LoVo (cell line): ENCODE data around the gene KCNT1.

ENCODE experiments used
- DNase-seq: peaks from one replicate; pipeline ENCODE4 v3.0.0-alpha.2; 2016; ENCODE audit warnings: low spot score

The KCNT1 gene

DNA sequence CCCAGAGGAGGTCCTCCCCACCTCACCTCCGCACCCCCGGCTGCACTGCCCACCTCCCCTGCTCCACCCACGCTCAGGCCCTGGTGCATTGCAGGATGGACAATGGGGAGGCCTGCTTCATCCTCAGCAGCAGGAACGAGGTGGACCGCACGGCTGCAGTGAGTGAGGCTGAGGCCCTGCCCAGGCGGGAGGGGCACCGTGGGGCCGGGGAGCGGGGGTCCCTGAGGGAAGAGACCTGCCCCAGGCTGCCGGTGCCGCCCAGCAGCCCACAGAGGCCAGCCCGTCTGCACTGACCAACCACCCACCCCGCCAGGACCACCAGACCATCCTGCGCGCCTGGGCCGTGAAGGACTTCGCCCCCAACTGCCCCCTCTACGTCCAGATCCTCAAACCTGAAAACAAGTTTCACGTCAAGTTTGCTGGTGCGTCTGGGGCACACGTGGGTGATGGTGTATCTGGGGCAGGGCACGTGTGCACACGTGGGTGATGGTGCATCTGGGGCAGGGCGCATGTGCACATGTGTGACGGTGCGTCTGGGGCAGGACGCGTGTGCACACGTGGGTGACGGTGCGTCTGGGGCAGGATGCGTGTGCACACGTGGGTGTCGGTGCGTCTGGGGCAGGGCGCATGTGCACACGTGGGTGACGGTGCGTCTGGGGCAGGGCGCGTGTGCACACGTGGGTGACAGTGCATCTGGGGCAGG is 66.7 kb downstream of the KCNT1 start:
- no peak for DNase-seq

DNA sequence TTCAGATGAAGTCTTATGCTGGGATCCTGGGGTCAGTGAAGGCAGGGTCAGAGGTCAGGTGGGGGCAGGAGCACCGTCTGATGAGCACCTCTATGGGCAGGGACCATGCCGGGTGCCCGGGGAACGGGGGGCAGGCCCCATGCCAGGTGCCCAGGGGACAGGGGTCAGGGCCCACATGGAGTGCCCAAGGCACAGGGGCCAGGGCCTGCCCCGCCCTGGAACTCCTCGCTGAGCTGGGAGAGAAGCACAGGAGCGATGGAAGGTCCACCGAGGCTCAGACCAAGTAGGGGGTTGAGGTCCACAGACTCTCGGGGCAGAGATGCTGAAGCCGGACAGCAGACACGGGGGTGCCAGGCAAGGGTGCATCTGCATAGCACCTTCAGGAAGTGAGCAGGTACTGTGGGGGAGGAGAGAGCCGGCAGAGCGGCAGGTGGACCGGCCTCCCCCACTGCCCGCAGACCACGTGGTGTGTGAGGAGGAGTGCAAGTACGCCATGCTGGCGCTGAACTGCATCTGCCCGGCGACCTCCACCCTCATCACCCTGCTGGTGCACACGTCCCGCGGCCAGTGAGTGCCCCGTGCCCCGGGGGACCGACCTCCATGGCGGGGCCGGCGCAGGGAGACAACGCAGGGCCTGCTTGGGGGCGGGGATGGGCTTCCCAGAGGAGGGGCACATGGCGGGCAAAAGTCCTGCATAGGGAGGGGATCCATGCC is 67.7 kb downstream of the KCNT1 start:
- DNase-seq = no peak

DNA sequence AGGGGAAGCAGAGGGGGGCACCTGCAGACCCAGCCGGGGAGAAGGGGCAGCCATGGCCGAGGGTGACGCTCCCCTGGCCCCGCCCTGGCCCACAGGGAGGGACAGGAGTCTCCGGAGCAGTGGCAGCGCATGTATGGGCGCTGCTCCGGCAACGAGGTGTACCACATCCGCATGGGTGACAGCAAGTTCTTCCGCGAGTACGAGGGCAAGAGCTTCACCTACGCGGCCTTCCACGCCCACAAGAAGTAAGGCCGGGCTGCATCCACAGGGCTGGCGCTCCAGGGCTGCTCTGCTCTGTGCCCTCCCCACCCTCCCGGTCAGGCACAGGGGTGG is 68.2 kb downstream of the KCNT1 start:
- no peak for DNase-seq

DNA sequence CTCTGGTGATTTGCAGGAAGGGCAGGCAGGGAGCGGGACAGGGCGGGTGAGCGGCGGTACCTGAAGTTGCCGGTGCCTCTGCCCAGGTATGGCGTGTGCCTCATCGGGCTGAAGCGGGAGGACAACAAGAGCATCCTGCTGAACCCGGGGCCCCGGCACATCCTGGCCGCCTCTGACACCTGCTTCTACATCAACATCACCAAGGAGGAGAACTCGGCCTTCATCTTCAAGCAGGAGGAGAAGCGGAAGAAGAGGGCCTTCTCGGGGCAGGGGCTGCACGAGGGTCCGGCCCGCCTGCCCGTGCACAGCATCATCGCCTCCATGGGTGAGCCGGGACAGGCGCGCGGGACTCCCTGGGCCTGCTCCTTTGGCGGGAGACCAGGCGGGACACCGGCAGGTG is 68.8 kb downstream of the KCNT1 start:
- DNase-seq = no peak

DNA sequence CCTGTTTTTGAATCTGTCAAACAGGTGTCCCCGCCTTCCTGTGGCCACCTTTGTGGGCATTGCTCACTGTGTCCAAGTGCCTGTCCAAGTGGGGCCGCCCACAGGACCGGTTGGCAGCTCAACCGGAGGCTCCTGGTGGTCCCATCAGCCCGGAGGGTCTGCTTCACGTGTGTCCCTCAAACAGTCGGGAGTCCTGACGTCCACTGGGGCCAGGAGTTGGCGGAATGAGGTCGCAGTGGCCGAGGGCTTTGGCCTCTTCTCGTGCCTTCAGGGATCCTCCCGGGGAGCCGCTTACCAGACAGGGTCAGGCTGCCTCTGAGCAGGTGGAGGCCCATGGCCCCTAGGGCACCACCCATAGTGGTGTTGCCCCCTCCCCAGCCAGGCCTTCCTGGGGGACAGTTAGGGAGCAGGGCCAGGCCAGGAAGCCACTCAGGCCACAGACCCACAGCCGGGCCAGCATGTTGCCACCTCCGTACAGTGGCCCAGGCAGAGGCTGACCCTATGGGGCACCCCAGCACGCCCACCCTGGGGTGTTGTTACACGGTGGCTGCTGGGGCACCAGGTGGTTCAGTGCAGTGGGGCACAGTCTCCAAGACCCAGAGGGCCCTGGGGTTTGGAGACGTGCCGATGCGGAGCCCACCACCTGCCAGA is 69.5 kb downstream of the KCNT1 start:
- no peak for DNase-seq

DNA sequence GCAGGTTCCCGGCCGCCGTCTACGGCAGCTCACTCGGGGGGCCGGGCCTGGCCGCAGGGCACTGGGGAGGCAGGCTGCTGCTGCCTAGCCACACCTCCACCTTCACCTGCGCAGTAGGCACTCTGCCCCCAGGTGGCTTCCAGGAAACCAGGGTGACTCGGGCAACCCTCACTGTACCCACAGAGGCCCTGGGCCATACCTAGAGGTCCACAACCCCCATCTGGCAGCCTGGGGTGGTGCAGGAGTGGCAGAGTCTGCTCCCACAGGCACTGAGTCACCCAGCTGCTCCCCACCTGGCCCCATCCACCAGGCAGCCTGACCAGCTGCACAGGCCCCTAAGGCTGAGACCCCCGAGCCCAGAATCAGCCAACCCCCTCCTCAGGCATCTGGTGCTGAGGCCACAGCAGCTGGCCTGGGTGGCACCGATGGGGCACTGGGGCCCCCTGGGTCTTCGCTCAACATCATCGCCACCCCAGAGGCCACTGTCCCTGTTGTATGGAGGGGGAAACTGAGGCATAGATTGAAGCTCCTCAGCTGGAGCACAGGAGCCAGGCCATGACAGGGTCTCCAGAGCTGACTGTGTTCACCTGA is 70.2 kb downstream of the KCNT1 start:
- DNase-seq = no peak

DNA sequence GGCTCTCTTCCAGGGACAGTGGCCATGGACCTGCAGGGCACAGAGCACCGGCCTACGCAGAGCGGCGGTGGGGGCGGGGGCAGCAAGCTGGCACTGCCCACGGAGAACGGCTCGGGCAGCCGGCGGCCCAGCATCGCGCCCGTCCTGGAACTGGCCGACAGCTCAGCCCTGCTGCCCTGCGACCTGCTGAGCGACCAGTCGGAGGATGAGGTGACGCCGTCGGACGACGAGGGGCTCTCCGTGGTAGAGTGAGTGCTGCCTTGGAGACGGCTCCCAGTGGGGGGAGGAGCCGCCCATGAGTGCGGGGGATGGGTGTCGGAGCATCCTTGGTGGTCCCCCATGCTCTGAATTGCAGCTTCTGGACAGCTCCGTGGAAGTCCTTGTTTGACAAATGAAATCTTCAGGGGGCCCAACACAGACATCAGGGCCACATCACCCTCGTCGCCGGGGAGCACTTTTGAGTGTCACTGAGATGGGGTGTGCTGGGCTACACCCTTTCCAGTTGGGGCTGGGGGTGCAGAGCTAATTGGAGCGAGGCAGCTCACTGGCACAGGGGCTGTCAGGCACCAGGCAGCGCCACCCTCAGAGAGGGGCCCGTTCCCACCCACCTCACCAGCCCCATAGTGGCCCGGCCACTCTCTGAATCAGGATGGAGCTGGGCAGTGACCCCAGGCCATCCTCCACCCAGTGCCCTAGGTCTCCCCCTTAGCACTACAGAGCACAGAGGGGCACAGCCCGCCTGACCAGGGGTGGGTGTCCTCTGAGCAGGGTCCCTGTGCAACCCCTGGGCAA is 70.9 kb downstream of the KCNT1 start:
- DNase-seq = no peak

DNA sequence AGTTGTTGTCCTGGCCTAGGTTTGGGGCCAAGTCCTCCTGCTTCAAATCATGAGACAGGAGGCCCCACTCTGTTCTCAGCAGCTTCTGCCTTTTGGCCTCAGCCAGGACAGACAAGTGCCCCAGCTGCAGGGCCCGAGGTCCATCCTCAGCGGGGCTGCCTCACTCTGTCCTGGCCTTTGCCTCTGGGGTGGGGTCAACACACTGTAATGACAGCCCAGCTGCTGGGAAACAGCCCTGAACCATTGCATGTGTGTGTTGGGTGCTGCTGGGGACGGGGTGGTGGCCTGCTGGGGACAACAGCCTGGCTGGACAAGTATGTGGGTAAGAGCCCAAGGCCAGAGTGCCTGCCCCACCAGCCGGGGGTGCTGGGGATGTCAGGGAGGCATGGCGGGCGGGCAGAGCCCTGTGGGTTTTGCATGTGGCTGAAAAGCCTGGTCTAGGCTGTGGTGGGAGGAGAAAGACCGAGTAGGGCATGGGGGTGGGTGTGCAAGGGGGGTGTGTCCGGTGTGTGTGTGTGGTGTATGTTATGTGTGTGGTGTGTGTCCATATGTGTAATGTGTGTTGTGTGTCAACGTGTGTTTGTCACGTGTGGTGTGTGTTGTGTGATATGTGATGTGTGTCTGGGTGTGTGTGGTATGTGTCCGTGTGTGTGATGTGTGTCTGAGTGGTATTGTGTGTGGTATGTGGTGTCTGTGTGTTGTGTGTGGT is 71.7 kb downstream of the KCNT1 start:
- no peak for DNase-seq

DNA sequence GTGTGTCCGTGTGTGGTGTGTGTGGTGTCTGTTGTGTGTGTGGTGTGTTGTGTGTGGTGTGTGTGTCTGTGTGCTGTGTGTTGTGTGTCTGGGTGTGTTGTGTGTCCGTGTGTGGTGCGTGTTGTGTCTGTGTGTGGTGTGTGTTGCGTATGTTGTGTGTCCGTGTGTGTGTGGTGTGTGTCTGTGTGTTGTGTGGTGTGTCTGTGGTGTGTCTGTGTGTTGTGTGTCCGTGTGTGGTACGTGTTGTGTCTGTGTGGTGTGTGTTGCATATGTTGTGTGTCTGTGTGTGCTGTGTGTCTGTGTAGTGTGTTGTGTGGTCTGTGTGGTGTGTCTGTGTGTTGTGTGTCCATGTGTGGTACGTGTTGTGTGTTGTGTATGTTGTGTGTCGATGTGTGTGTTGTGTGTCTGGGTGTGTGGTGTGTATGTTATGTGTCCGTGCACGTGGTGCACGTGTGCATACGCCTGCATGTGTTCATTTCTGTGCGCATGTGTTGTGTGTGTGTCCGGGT is 72.3 kb downstream of the KCNT1 start:
- no peak for DNase-seq

DNA sequence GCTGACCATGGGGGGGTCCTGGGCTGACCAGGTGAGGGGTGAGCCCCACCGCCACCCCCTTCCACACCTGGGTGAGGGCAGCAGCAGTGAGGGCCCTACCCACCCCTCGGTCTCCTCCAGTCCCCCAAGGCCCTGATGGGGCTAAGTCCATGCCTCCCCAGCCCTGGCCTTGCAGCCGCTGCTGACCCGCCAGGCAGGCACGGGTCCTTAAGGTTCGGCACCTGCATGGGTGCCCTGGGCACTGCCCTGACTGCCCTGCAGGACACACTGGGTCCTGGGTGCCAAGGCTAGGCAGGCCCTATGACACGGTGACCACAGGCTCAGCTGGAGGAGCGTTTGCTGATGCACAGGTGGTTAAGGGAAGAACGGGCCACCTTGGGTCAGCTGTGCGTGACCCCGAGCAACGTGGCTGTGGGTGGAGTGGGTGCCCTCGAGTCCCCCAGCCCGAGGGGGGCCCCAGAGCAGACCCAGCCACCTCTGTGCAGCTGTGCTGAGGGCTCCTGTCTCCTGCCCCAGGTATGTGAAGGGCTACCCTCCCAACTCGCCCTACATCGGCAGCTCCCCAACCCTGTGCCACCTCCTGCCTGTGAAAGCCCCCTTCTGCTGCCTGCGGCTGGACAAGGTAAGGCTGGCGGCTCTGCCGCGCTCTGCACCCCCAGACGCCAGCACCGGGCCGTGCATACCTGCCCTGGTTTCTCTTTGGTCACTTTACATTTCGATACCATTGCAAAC is 73.0 kb downstream of the KCNT1 start:
- no peak for DNase-seq

DNA sequence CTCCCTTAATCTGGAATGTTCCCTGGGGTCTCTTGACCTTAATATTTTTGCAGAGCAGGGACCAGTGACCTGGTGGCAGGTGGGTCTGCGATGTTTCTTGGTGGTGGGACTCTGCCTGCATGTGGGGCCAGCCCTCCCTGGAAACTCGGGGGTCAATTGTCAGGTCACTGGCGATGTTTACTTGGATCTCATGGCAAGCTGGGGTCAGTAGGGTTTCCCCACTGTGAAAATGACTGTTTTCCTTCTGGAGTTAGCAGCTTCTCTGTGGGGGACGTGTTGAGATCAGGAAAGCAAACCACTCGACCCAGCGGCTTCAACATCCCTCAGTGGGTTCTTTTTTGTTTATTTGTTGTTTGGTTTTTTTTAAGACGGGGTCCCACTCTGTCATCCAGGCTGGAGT is 73.9 kb downstream of the KCNT1 start:
- DNase-seq = no peak

DNA sequence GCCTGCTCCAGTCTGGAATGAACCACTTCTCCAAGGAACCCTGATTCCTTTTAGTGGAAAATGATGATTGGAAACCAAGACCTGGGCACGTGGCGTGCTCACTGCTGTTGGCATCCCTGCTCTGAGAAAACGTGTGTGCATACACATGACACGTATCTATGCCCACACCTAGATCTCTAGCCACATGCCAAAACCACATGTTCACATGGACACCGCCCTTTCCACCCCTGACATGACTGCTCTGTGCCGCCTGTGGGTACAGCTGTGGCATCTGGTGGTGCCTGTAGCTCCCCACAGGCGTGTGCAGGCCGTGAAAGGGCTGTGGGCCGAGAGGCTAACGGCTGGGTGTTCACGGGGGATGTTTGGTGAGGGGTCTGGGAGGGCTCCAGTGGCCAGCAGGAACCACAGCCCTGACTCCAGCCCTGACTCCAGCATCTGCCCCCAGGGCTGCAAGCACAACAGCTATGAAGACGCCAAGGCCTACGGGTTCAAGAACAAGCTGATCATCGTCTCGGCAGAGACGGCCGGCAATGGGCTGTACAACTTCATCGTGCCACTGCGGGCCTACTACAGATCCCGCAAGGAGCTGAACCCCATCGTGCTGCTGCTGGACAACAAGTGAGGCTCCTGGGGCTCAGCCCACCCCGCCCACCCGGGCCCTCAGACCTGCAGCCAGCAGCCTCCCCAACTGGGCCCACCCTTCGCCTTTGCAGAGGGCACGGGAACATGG is 75.1 kb downstream of the KCNT1 start:
- no peak for DNase-seq

DNA sequence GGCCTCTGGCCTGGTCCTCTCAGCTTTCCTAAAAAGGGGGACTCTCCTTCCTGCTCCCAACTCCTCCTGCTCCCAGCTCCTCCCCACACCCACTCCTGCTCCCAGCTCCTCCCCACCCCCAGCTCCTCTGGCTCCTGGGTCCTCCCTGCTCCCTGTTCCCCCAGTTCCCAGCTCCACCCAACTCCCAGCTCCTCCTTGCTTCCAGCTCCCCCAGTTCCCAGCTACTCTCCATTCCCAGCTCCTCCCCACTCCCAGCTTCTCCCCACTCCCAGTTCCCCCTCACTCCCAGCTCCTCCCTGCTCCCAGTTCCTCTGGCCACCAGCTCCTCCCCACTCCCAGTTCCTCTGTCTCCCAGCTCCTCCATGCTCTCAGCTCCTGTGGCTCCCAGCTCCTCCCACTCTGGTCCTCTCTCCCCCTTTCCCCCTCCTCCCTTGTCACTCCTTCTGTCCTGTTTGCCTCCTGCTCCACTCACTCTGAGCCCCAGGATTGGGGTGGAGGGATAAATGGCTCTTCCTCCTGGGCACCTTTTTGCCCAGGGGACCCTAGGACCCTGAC is 75.7 kb downstream of the KCNT1 start:
- DNase-seq = no peak

DNA sequence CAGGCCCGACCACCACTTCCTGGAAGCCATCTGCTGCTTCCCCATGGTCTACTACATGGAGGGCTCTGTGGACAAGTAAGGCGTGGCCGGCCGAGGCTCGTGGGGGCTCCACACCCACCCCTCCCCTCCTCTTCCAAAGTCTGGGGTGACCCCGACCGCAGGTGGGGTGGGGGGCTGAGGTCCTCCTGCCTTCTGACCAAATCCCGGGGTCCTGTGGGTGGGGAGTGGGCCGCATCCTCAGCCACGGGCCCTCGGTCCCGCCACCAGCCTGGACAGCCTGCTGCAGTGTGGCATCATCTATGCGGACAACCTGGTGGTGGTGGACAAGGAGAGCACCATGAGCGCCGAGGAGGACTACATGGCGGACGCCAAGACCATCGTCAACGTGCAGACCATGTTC is 76.4 kb downstream of the KCNT1 start:
- no peak for DNase-seq

DNA sequence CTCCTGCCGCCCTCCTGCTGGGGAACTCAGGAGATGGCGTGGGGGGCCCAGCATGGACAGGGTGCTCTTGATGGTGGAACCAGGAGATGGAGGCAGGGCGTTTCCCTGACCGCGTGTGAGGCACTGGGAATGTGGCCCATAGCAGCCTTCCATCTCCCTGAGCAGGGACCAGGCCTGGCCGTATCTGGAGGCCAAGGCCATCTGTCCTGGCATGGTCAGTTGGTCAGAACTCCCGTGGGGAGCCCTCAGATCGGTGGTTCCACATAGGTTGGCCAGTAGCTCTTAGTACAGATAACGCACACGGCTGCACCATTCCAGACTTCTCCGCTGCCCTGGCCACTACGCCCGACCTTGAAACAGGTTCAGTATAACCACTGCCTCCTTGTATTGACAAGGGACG is 77.6 kb downstream of the KCNT1 start:
- DNase-seq = no peak

DNA sequence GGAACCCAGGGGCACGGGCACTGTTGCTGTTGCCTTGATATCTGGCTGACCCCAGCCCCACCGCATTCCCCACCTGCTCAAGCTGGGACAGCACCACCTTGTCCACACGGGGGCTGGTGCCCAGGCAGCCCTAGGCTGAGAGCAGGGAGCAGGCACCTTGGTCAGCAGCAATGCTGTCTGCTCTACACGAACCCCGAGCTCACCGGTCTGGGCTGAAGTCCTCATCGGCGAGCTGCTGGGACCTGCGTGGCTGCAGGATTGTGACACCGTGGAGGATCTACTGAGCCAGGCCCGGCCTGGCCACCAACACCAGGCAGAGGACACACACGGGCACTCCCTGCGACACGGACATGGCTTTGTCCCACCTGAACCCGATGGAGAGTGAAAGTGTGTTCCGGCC is 78.1 kb downstream of the KCNT1 start:
- DNase-seq = no peak

DNA sequence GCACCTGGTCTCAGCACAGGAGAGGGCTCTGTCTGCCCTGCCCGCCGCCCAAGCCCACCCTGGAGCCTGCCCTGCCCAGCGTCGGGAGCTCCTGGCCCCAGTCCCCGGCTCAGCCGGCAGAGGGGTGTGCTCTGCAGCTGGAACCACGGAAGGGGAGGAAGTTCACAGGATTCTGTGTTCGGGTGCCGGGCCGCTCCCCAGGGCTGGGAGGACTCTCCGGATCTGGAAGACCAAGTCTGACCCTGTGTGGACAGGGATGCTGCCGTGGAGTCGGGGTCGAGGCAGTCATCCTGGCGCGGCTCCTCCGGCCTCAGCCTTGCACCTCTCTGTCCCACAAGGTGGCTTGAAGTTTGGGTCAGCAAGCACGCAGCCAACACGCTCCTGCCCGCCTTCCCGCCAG is 78.6 kb downstream of the KCNT1 start:
- no peak for DNase-seq

DNA sequence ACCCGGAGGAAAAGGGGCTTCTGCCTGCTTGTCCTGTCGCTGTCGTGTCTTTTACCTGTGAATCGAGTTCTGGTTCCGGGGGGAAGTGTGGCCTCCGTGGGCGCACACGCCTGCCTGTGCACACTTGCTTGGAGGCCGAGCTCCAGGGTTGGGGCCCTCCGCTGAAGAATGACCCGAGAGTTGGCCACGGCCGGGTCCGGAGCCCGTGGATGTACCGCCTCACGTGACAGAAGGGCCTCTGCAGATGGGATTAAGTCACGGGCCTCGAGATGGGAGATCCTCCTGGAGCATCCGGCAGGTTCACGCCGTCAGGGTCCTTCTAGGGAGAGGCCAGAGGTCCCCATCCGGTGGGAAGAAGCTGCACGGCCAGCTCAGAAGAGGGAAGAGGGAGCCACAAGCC is 81.0 kb downstream of the KCNT1 start:
- DNase-seq = no peak

DNA sequence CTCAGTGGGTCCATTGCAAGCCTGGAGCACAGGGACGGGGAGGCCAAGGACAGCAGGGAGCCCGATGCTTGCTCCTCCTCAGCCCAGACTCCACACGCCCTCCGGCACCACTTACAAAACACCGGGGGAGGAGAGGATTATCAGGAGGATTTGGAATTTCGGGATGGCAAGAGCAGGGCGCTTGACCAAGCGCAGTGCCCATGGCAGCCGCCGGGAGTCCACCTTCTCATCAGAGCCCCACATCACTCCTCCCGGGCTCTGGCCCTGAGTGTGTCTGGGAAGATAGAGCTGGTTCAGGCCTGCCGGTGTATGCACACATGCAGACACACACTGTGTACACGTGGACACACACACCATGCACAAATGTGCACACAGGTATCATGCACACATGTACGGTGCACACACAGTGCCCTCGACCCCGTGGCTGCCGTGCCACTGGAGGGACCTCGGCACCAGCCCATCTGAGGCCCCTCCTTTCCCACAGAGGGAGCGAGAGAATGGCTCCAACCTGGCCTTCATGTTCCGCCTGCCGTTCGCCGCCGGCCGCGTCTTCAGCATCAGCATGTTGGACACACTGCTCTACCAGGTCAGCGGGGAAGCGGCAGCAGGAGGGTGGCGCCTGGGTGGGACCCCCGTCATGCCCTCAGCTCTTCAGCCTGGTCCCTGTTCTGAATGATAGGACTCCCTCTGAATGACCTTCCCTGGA is 81.7 kb downstream of the KCNT1 start:
- DNase-seq = no peak
